Suprapubic skin (tissue), 4 donors: ENCODE results near the gene UCK2.

Experiments
- CTCF ChIP-seq, 2 donors: fragments of 200-600 bp in 1 of 2; fragments of 450-650 bp in 1 of 2; sonication (generic) in 1 of 2; IDR thresholded peaks; one replicate each; pipeline ENCODE4 v1.5.1; 2016 to 2019; ENCODE audit warnings: antibody characterized with exemption in 2 of 2, mild to moderate bottlenecking in 1 of 2, moderate library complexity in 1 of 2
- EP300 ChIP-seq: sonication (generic); formaldehyde crosslinking; IDR thresholded peaks from one replicate; pipeline ENCODE4 v1.6.1; 2017; ENCODE audit warnings: antibody characterized with exemption
- POLR2A ChIP-seq, 2 donors: fragments of 450-650 bp; IDR thresholded peaks; one replicate each; pipeline ENCODE4 v1.6.1; 2017; ENCODE audit warnings: antibody characterized with exemption in 2 of 2, mild to moderate bottlenecking in 2 of 2, moderate library complexity in 2 of 2
- POLR2AphosphoS5 ChIP-seq, 3 donors: sonication (generic); formaldehyde crosslinking; IDR thresholded peaks; one replicate each; pipeline ENCODE4 v1.6.1; 2017; ENCODE audit warnings: antibody characterized with exemption in 3 of 3

GRCh38 chr1:165904948-165905347 lies 77.5 kb downstream of the UCK2 start:
- TF ChIP-seq POLR2A (IDR thresholded peaks at IDR 0.05) = no peak
- no peak for TF ChIP-seq CTCF (IDR thresholded peaks at IDR 0.05)
- no peak for TF ChIP-seq POLR2AphosphoS5 (IDR thresholded peaks at IDR 0.05)
- no peak for TF ChIP-seq EP300
